HepG2 (cell line): ENCODE results near the gene ZG16. TPM values are rescaled to one million over a fixed set of nuclear protein-coding genes. Genes with fewer than 3 reads are reported as not detected.
A peak's percentile ranks its signal among the peaks of the same experiment; 100 is the strongest.

Experiments
- AKAP8 ChIP-seq: sonication (generic); formaldehyde crosslinking; IDR thresholded peaks from 2 replicates; pipeline ENCODE4 v1.5.1; 2020; ENCODE audit warnings: mild to moderate bottlenecking, missing genetic modification reagents
- ARNT ChIP-seq: fragments of 450-650 bp; IDR thresholded peaks from 2 replicates; pipeline ENCODE4 v1.6.1; 2017
- CEBPB ChIP-seq: IDR thresholded peaks from 2 replicates; pipeline ENCODE4 v1.6.1; 2011; ENCODE audit warnings: low read depth, low read length, improper control_type of control experiment, borderline replicate concordance
- GZF1 ChIP-seq: sonication (generic); formaldehyde crosslinking; IDR thresholded peaks from 2 replicates; pipeline ENCODE4 v1.5.1; 2020; ENCODE audit warnings: mild to moderate bottlenecking, missing genetic modification reagents
- MBD4 ChIP-seq: IDR thresholded peaks from 2 replicates; pipeline ENCODE4 v1.6.1; 2012; ENCODE audit warnings: low read length, inconsistent platforms, borderline replicate concordance
- NCOA2 ChIP-seq: sonication (generic); formaldehyde crosslinking; IDR thresholded peaks from 2 replicates; pipeline ENCODE4 v1.8.0; 2022; ENCODE audit warnings: inconsistent platforms
- PATZ1 ChIP-seq: sonication (generic); formaldehyde crosslinking; IDR thresholded peaks from 2 replicates; pipeline ENCODE4 v1.4.0; 2020; ENCODE audit warnings: missing genetic modification reagents
- PHF21A ChIP-seq: sonication (generic); formaldehyde crosslinking; IDR thresholded peaks from 2 replicates; pipeline ENCODE4 v1.5.0; 2020; ENCODE audit warnings: mild to moderate bottlenecking, missing genetic modification reagents
- ZBTB8A ChIP-seq: sonication (generic); formaldehyde crosslinking; IDR thresholded peaks from 2 replicates; pipeline ENCODE4 v1.4.0; 2020; ENCODE audit warnings: mild to moderate bottlenecking, low read depth, missing genetic modification reagents, borderline replicate concordance
- ZFP36L2 ChIP-seq: sonication (generic); formaldehyde crosslinking; IDR thresholded peaks from 2 replicates; pipeline ENCODE4 v1.4.0; 2020; ENCODE audit warnings: missing genetic modification reagents
- ZFP62 ChIP-seq: sonication (generic); formaldehyde crosslinking; IDR thresholded peaks from 2 replicates; pipeline ENCODE4 v1.4.0; 2020; ENCODE audit warnings: missing genetic modification reagents
- ZNF225 ChIP-seq: sonication (generic); formaldehyde crosslinking; IDR thresholded peaks from 2 replicates; pipeline ENCODE4 v1.4.0; 2020; ENCODE audit warnings: mild to moderate bottlenecking, missing genetic modification reagents
- ZNF772 ChIP-seq: sonication (generic); formaldehyde crosslinking; IDR thresholded peaks from 2 replicates; pipeline ENCODE4 v1.5.0; 2020; ENCODE audit warnings: mild to moderate bottlenecking, missing genetic modification reagents
- ZSCAN21 ChIP-seq: sonication (generic); formaldehyde crosslinking; IDR thresholded peaks from 2 replicates; pipeline ENCODE4 v1.8.0; 2022; ENCODE audit warnings: mild to moderate bottlenecking, missing genetic modification reagents, moderate library complexity, borderline replicate concordance
- polyA plus RNA-seq, 8 experiments: library from polyadenylated mRNA; depleted of rRNA in 3 of 8; stranded (reverse) in 7 of 8; unstranded in 1 of 8; fragments of >200 nt; fragmentation: Illumina TruSeq in 4 of 8; extraction: Trizol in 4 of 8; gene quantifications; 2 replicates each; pipeline versions ENCODE4 v1.2.1 to v1.2.3, GENCODE V29; 2011 to 2016; ENCODE audit warnings: low read depth in 4 of 8, missing spikeins in 1 of 8, mixed read lengths in 1 of 8; ENCODE audit not compliant: insufficient read depth in 1 of 8
- total RNA-seq, 5 experiments: library from RNA; depleted of rRNA; stranded (reverse); fragments of >200 nt; fragmentation: Illumina TruSeq; extraction: Trizol; gene quantifications; 2 replicates each; pipeline ENCODE4 v1.2.3, GENCODE V29; 2016; ENCODE audit warnings: low read depth in 1 of 5
- TF ChIP-seq, protein P1 (sequence below), 2 experiments: sonication (generic) in 1 of 2; formaldehyde crosslinking in 1 of 2; IDR thresholded peaks; 2 replicates each; pipeline versions ENCODE4 v1.5.1 to v1.6.1; 2011 to 2020; ENCODE audit warnings: borderline replicate concordance in 1 of 2, low read depth in 1 of 2, low read length in 1 of 2, mild to moderate bottlenecking in 1 of 2, missing genetic modification reagents in 1 of 2, moderate library complexity in 1 of 2
- TF ChIP-seq, protein P2 (sequence below): sonication (generic); IDR thresholded peaks from 2 replicates; pipeline ENCODE4 v1.6.1; 2016; ENCODE audit warnings: low read depth, borderline replicate concordance
- TF ChIP-seq, protein P3 (sequence below): sonication (generic); formaldehyde crosslinking; IDR thresholded peaks from 2 replicates; pipeline ENCODE4 v1.4.0; 2020; ENCODE audit warnings: mild to moderate bottlenecking, missing genetic modification reagents
- TF ChIP-seq, protein P4 (sequence below), 2 experiments: sonication (generic) in 1 of 2; formaldehyde crosslinking in 1 of 2; IDR thresholded peaks; 2 replicates each; pipeline versions ENCODE4 v1.4.0 to v1.6.1; 2018 to 2020; ENCODE audit warnings: missing genetic modification reagents in 2 of 2, borderline replicate concordance in 1 of 2, low read depth in 1 of 2, mild to moderate bottlenecking in 1 of 2, missing biosample characterization in 1 of 2

The ZG16 gene
- total and polyA plus RNA-seq, 2 of the 13 experiments (the other 11 are each of a cell fraction or from before 2014, with no cell fraction given): 0.04 to 0.07 TPM

DNA sequence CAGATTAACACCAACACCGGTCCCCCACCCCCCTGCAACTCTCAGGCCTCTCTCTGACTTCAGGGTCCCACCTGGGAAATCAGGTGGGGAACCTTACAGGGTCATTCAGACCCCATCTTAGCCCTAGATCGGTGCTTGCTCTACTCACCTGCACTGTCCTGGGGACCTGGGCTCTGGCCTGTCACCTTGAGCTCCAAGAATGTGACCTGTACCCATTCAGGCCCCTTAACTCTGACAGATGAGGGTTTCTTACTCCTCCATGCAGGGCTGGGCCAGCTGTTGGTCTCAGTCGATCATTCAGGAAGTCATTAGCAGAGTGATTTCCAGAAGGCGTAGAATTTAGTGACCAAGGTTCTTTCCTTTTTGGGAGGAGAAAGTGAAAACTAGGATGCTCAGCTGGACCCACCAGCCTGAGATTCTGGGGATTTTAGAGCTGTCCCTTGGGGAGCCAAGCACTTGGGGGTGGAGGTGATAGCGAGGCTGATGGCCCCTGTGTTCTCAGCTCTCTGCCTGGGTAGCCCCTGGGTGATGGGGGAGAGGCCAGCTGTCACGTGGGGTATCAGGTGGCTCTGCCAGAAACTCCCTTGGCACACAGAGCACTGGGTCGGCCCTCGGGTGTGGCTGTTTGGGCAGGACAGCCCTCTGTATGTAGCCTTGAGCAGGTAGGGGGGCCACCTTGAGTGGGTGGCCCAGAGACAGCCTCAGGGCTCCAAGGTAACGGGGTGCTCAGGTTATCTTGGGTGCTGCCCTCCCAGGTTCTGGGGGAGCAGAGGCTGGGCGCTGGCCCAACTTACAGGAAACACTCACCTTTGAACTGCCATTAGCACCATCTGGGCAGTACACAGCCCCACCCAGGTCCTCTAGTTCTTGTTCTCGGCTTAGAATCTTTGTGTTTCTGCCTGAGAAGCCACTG lies 42.9 kb downstream of the ZG16 start (continued):
- TF ChIP-seq, protein P1, sequence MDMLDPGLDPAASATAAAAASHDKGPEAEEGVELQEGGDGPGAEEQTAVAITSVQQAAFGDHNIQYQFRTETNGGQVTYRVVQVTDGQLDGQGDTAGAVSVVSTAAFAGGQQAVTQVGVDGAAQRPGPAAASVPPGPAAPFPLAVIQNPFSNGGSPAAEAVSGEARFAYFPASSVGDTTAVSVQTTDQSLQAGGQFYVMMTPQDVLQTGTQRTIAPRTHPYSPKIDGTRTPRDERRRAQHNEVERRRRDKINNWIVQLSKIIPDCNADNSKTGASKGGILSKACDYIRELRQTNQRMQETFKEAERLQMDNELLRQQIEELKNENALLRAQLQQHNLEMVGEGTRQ (IDR thresholded peaks at IDR 0.05; ENCODE audit: low read depth, low read length): peak; percentile 82
- TF ChIP-seq, protein P1 (CRISPR knock-in tag; IDR thresholded peaks at IDR 0.05; ENCODE audit: borderline replicate concordance): peak; percentile 46; the same call in 1 of the 2 replicates
- TF ChIP-seq, protein P2, sequence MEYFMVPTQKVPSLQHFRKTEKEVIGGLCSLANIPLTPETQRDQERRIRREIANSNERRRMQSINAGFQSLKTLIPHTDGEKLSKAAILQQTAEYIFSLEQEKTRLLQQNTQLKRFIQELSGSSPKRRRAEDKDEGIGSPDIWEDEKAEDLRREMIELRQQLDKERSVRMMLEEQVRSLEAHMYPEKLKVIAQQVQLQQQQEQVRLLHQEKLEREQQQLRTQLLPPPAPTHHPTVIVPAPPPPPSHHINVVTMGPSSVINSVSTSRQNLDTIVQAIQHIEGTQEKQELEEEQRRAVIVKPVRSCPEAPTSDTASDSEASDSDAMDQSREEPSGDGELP: 0 out of 2 replicates have a peak, but pooled peaks have one; percentile 8
- TF ChIP-seq MBD4: 0 out of 2 replicates have a peak, but pooled peaks have one; percentile 12
- no peak for TF ChIP-seq CEBPB
- TF ChIP-seq PHF21A (CRISPR knock-in tag): peak; percentile 42; the same call in 1 of the 2 replicates
- TF ChIP-seq, protein P3, sequence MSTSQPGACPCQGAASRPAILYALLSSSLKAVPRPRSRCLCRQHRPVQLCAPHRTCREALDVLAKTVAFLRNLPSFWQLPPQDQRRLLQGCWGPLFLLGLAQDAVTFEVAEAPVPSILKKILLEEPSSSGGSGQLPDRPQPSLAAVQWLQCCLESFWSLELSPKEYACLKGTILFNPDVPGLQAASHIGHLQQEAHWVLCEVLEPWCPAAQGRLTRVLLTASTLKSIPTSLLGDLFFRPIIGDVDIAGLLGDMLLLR: 0 out of 2 replicates have a peak, but pooled peaks have one; percentile 2
- TF ChIP-seq ZFP62 (CRISPR knock-in tag): no peak
- no peak for TF ChIP-seq GZF1 (CRISPR knock-in tag)
- TF ChIP-seq AKAP8 (CRISPR knock-in tag): peak; percentile 87
- peak; percentile 53; the same call in 1 of the 2 replicates for TF ChIP-seq ZSCAN21 (CRISPR knock-in tag)
- no peak for TF ChIP-seq ARNT
- 0 out of 2 replicates have a peak, but pooled peaks have one; percentile 19 for TF ChIP-seq ZNF772
- TF ChIP-seq, protein P4, sequence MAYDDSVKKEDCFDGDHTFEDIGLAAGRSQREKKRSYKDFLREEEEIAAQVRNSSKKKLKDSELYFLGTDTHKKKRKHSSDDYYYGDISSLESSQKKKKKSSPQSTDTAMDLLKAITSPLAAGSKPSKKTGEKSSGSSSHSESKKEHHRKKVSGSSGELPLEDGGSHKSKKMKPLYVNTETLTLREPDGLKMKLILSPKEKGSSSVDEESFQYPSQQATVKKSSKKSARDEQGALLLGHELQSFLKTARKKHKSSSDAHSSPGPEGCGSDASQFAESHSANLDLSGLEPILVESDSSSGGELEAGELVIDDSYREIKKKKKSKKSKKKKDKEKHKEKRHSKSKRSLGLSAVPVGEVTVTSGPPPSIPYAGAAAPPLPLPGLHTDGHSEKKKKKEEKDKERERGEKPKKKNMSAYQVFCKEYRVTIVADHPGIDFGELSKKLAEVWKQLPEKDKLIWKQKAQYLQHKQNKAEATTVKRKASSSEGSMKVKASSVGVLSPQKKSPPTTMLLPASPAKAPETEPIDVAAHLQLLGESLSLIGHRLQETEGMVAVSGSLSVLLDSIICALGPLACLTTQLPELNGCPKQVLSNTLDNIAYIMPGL (CRISPR knock-in tag; IDR thresholded peaks at IDR 0.05; ENCODE audit: borderline replicate concordance in 1 of 2, low read depth in 1 of 2): peak in 1 of 2 experiments; percentile 59; a peak in 1 of 4 replicates
- no peak for TF ChIP-seq ZFP36L2 (CRISPR knock-in tag)
- TF ChIP-seq PATZ1 (CRISPR knock-in tag): peak; percentile 33; the same call in 1 of the 2 replicates
- TF ChIP-seq NCOA2: no peak
- TF ChIP-seq ZBTB8A (CRISPR knock-in tag): 0 out of 2 replicates have a peak, but pooled peaks have one; percentile 53
- TF ChIP-seq ZNF225 (CRISPR knock-in tag): peak; percentile 63; the same call in 1 of the 2 replicates
